SU-DHL-6 (cell line): Measurements from ENCODE around the gene PDZD4.

Source experiments
- H2AFZ ChIP-seq: fragments of 200-600 bp; sonication (generic); 2 replicates; pipeline ENCODE4 v1.6.1; 2014; ENCODE audit warnings: low read depth, mild to moderate bottlenecking, moderate library complexity, mixed read lengths, antibody characterized with exemption, low read length; ENCODE audit not compliant: severe bottlenecking
- H3F3A ChIP-seq: fragments of 200-600 bp; shearing (Covaris generic); 2 replicates; pipeline ENCODE4 v1.6.0; 2016; ENCODE audit warnings: antibody characterized with exemption, mild to moderate bottlenecking; ENCODE audit not compliant: insufficient read depth
- H3K27ac ChIP-seq: fragments of 200-600 bp; sonication (generic); 2 replicates; pipeline ENCODE4 v1.5.1; 2016; ENCODE audit warnings: low read depth, mild to moderate bottlenecking, low read length, moderate library complexity, mixed read lengths
- H3K27me3 ChIP-seq: fragments of 200-600 bp; sonication (generic), shearing (Covaris generic); 2 replicates; pipeline ENCODE4 v1.6.0; 2014; ENCODE audit warnings: mild to moderate bottlenecking, low read length
- H3K36me3 ChIP-seq: fragments of 200-600 bp; sonication (generic); 2 replicates; pipeline ENCODE4 v1.6.1; 2014; ENCODE audit warnings: mild to moderate bottlenecking, low read length, mixed read lengths
- H3K4me2 ChIP-seq: fragments of 300-600, 200-600 bp; shearing (Covaris generic), sonication (generic); 2 replicates; pipeline ENCODE4 v1.6.0; 2014; ENCODE audit warnings: low read length, low read depth, mild to moderate bottlenecking; ENCODE audit not compliant: poor library complexity, severe bottlenecking
- H3K4me3 ChIP-seq: fragments of 200-600 bp; sonication (generic); 2 replicates; pipeline ENCODE4 v1.5.1; 2014; ENCODE audit warnings: antibody characterized with exemption, low read length, mild to moderate bottlenecking, mixed read lengths; ENCODE audit not compliant: insufficient read depth, poor library complexity, severe bottlenecking
- H3K79me2 ChIP-seq: fragments of 200-600 bp; sonication (generic); 2 replicates; pipeline ENCODE4 v1.6.1; 2014; ENCODE audit warnings: mild to moderate bottlenecking, low read length, moderate library complexity; ENCODE audit not compliant: insufficient read depth
- H3K9ac ChIP-seq: fragments of 200-600 bp; sonication (generic); 2 replicates; pipeline ENCODE4 v1.7.0; 2014; ENCODE audit warnings: mild to moderate bottlenecking, low read length
- H3K9me2 ChIP-seq: fragments of 200-600 bp; sonication (generic); replicated peaks from 2 replicates; pipeline ENCODE4 v1.6.1; 2014; ENCODE audit warnings: low read length; ENCODE audit not compliant: insufficient read depth
- H3K9me3 ChIP-seq: fragments of 200-600 bp; sonication (generic); 2 replicates; pipeline ENCODE4 v1.6.1; 2014; ENCODE audit warnings: low read length, mixed read lengths; ENCODE audit not compliant: insufficient read depth
- H4K20me1 ChIP-seq: fragments of 200-600 bp; sonication (generic); 2 replicates; pipeline ENCODE4 v1.6.1; 2014; ENCODE audit warnings: low read depth, mild to moderate bottlenecking, antibody characterized with exemption, low read length, moderate library complexity, mixed read lengths
- CTCF ChIP-seq: fragments of 200-600 bp; sonication (generic); IDR thresholded peaks from one replicate; pipeline ENCODE4 v1.5.1; 2017; ENCODE audit warnings: antibody characterized with exemption, mild to moderate bottlenecking, low read length, moderate library complexity; ENCODE audit not compliant: insufficient read depth, poor library complexity, severe bottlenecking
- EZH2phosphoT487 ChIP-seq: fragments of 200-600 bp; sonication (generic), shearing (Covaris generic); conservative IDR thresholded peaks from 2 replicates; pipeline ENCODE4 v1.6.1; 2018; ENCODE audit warnings: mild to moderate bottlenecking, antibody characterized with exemption, low read length, moderate library complexity, mixed read lengths

PDZD4 gene

GRCh38 chrX:153828308-153828707 is 2.0 kb downstream of the PDZD4 start:
- Histone ChIP-seq H3K9me3 (no peaks in the 10 kb centered on the region), H3K9me2 (no peaks in the 10 kb centered on the region), H3K36me3 (no peaks in the 10 kb centered on the region), H3K4me3 (no peak overlapping the region), H4K20me1 (no peaks in the 10 kb centered on the region), H3K27me3 (no peaks in the 10 kb centered on the region), H3K27ac (no peak overlapping the region), H3K4me2 (no peak overlapping the region), H3F3A (no peaks in the 10 kb centered on the region), H2AFZ (no peak overlapping the region), H3K79me2 (no peaks in the 10 kb centered on the region), H3K9ac (no peak overlapping the region)
- TF ChIP-seq EZH2phosphoT487 (no peak), CTCF (no peak)

- no peaks in the 10 kb centered on the region for H3K9me3 ChIP-seq
- H3K27me3 ChIP-seq: no peaks in the 10 kb centered on the region
- no peaks in the 10 kb centered on the region for H3K36me3 ChIP-seq
- H3K9ac ChIP-seq: no peak overlapping the region
- no peaks in the 10 kb centered on the region for H3F3A ChIP-seq
- no peak overlapping the region for H3K4me2 ChIP-seq
- H3K4me3 ChIP-seq: no peak overlapping the region
- no peaks in the 10 kb centered on the region for H3K9me2 ChIP-seq
- no peak for TF ChIP-seq EZH2phosphoT487
- TF ChIP-seq CTCF: no peak
- no peaks in the 10 kb centered on the region for H3K79me2 ChIP-seq
- no peak overlapping the region for H3K27ac ChIP-seq
- no peaks in the 10 kb centered on the region for H4K20me1 ChIP-seq
- H2AFZ ChIP-seq: no peak overlapping the region
Observed at GRCh38 chrX:153827903-153828302, 2.4 kb downstream of the PDZD4 start.

- Histone ChIP-seq H3K4me2 (no peak overlapping the region), H3K27ac (no peak overlapping the region)
Observed at GRCh38 chrX:153827016-153827415, 3.3 kb downstream of the PDZD4 start.

More at GRCh38 chrX:153827016-153827415, 3.3 kb downstream of the PDZD4 start:
- Histone ChIP-seq H3K27me3 (no peaks in the 10 kb centered on the region), H3K36me3 (no peaks in the 10 kb centered on the region), H2AFZ (no peak overlapping the region), H3F3A (no peaks in the 10 kb centered on the region), H3K9me3 (no peaks in the 10 kb centered on the region), H3K79me2 (no peaks in the 10 kb centered on the region), H3K4me3 (no peak overlapping the region), H3K9ac (no peak overlapping the region), H3K9me2 (no peaks in the 10 kb centered on the region), H4K20me1 (no peaks in the 10 kb centered on the region)
- TF ChIP-seq CTCF (no peak), EZH2phosphoT487 (no peak)
